Measurements from ENCODE around the gene CLEC1A.
"Not testable (repeated sequence)": the region's sequence is repeated elsewhere in the genome, so short reads cannot be mapped to it uniquely, and the experiment has no call there.

CLEC1A gene

DNA sequence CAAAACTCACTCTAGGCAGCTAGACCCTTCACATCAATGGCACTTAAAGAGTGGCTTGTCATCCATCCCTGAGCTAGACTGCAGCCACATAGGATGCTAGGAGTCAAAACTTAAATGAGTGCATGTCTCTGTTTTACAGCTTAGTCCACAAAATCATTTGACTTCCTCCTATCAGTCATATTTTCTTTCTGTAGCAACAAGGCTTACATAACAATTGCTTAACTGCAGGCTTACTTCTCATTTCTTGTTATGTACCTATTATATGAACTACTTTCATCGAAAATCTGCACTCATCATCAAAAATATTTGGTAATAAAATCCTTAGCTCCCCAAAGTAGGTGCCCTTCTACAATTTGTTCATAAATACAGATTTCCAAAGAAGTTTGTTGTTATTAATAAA, 30.1 kb downstream of the CLEC1A start:
- peak; percentile 61 for DNase-seq
- in situ Hi-C loops (cut with MboI; ENCODE audit: low pct_unique_long_range_greater_than_20kb, low sequenced_read_pairs) = no loop called here

DNA sequence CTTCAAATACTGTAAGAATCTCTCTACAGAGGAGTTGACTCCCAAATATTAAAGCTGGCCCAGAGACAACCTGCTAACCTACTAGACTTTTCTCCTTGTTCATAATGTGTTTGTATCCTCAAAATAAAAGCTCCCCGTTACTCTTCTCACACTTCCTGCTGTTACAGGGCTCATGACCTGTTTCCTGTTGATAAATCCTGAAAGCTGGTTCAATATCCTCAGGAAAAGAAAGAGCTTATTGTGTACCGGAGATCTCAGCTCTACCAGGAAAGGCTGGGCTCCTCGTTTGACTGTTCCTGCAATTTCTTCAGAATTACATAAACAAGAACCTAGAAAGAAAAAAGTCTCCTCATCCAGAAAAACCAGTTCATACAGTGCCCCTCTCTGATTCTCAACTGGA, 30.8 kb downstream of the CLEC1A start:
- in situ Hi-C loops (cut with MboI; ENCODE audit: low pct_unique_long_range_greater_than_20kb, low sequenced_read_pairs) = no loop called here
- peak; percentile 23 for DNase-seq

DNA sequence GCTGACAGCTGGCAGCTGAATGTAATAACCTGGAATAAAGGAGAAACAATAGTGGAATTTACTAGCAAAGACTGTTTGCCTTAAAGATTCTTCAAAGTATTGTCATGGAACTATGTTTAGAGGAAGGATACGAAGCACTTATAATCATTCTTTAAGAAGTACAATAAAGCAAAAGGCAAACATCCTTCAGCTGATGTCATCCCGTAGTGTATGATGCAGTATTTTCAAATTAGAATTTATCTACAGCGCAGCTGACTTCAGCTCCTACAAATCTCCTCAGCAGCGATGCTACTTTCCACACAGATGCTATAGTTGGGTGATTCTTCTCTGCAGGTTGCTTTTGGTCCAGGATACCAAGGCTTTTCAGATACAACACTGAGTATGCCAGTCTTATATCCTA, 31.5 kb downstream of the CLEC1A start:
- DNase-seq = no peak
- in situ Hi-C loops (cut with MboI; ENCODE audit: low pct_unique_long_range_greater_than_20kb, low sequenced_read_pairs) = no loop called here

- DNase-seq = no peak
- in situ Hi-C loops (cut with MboI; ENCODE audit: low pct_unique_long_range_greater_than_20kb, low sequenced_read_pairs) = no loop called here
Measured at GRCh38 chr12:10065241-10065640, 33.5 kb downstream of the CLEC1A start.

- in situ Hi-C loops (cut with MboI; ENCODE audit: low pct_unique_long_range_greater_than_20kb, low sequenced_read_pairs) = no loop called here
- DNase-seq = no peak
Measured at GRCh38 chr12:10058387-10058786, 40.4 kb downstream of the CLEC1A start.

DNA sequence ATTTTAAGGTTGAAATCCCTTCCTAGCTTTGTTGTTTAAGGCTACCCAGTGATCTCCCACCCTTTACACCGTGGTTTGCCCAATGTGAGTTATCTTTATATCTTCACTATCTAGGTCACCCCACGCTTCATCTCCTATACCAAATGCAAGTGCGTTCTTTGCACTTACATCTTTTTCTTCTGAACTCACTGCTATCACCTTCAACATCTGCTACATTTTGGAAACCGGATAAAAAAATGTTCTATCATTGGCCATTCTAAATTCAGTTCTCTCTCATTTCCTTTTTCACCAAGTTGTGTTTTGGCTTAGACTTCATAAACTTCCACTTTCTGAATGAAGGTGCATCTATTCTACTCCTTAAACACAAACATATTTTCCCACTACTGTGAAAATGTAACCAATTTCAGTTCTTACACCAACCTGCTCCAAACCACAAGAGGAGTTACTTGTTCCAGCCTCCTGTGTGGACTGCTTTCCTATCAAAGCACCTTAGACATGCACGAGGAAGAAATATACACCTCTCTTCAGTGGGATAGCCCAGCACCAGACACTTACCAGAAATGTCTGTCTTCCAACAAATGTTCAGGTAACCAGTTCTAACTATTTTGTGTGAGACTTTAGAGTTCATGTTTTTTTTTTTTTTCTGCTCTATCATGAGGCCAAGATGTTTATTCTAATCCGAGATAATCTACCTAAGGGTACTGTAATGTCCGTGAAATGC, 46.4 kb downstream of the CLEC1A start:
- in situ Hi-C loops (cut with MboI; ENCODE audit: low pct_unique_long_range_greater_than_20kb, low sequenced_read_pairs) = no loop called here
- DNase-seq = peak; percentile 5

GRCh38 chr12:10048526-10048925, 50.3 kb downstream of the CLEC1A start:
- no peak for DNase-seq
- in situ Hi-C loops (cut with MboI; ENCODE audit: low pct_unique_long_range_greater_than_20kb, low sequenced_read_pairs) = loop anchor here (25.0 kb wide), 1 partner anchor 89 kb away; the partner anchor contains the start of gene CLEC7A

DNA sequence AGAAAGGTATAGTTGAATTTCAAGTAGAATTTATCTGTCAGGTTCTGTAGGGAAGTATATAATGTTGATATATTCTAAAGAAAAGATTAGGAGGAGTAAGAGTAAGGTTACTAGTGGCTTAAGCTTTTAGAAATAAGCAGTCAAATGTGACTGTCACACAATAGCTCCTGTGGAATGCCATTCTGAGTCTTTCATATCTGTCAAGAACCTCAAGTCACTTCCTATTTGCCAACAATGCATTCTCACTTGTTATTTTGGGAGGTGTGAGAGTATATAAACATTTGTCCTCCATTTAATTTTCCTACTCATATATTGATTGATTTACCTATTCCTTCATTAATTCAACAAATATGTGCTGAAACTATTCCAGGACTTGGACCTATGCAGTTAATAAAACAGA, 56.6 kb downstream of the CLEC1A start:
- no peak for DNase-seq
- in situ Hi-C loops (cut with MboI; ENCODE audit: low pct_unique_long_range_greater_than_20kb, low sequenced_read_pairs) = loop anchor here (25.0 kb wide), 1 partner anchor 95 kb away; the partner anchor contains the start of gene CLEC7A

DNA sequence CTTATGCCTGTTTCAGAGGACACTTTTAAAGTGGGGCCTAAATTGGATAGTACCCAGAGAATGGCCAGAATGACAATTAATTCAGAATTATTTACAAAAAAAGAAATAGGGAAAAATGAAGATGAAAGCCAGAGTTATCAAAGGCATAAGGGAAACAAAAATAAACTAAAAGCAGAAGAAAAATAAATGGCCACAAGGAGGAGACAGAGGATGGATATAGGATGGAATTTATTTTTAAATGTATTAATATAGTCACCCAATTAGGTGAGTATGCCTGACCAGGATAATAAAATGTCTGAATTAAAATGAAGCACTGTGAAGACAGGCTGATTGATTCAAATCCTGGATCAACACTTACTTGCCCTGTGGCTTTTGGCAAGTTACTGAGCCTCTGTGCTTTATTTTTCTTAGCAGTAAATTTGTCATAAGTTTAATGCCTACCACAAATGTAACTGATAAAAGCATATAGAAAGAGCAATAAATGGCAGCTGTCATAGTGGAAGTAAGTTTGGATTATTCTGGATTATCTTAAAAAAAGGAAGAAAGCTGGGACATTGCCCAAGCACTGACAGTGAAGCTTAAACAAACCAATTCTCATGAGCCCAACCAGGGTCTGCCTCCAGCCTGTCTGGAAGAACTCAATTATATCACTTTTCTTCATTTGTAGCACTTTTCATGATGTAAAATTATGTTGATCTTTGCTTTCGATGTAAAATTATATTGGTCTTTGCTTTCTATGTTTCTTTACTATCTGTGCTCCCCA, 64.8 kb downstream of the CLEC1A start:
- DNase-seq = peak; percentile 59
- in situ Hi-C loops (cut with MboI; ENCODE audit: low pct_unique_long_range_greater_than_20kb, low sequenced_read_pairs) = loop anchor here (25.0 kb wide), 1 partner anchor 103 kb away; the partner anchor contains the start of gene CLEC7A

DNA sequence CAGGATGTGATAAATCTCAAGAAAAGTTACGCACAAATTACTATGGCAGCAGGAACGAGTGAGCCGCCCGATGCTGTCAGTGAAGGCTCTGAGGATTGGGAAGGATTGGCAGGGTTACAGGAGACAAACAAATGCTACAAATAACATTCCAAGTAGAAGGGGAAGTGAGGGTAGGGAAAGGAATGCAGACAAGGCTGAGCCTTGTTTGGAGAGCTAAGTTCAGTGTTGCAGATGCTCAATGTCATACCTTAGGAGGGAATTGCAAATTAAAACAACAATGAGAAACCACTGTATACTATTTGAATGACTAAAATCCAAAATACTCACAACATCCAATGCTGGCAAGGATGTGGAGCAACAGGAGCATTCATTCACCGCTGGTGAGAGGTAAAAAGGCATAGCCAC, 67.0 kb downstream of the CLEC1A start:
- no peak for DNase-seq
- in situ Hi-C loops (cut with MboI; ENCODE audit: low pct_unique_long_range_greater_than_20kb, low sequenced_read_pairs) = loop anchor here (25.0 kb wide), 1 partner anchor 106 kb away; the partner anchor contains the start of gene CLEC7A

- in situ Hi-C loops (cut with MboI; ENCODE audit: low pct_unique_long_range_greater_than_20kb, low sequenced_read_pairs) = loop anchor here (25.0 kb wide), 1 partner anchor 106 kb away; the partner anchor contains the start of gene CLEC7A
- no peak for DNase-seq
Measured at GRCh38 chr12:10031321-10031720, 67.5 kb downstream of the CLEC1A start.

DNA sequence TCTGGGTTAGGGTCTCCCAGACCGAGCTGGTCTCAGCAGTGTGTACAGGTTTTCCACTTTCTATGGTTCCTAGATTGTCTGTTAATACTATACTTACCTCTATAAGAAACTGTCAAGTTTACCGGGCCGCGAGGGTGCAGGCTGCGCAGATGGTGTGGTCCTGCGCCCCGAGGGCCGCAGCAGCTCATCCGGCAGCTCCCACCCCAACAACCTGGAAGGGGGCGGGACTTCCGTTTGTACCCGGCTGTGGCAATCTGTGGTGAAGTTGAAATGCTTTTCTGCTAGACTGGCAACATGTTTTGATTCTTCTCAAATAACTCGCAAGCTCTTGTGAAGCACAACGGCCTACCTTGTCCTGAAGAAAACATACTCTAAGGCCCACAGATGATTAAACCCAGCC, 68.3 kb downstream of the CLEC1A start, which contains the start of gene CLEC9A:
Gene CLEC9A (plus strand): TSS at position 237 of the 400 bp plus-strand sequence. CDS start 22,006 bp downstream, outside the sequence.
- no peak for DNase-seq
- in situ Hi-C loops (cut with MboI; ENCODE audit: low pct_unique_long_range_greater_than_20kb, low sequenced_read_pairs) = loop anchor here (25.0 kb wide), 1 partner anchor 107 kb away; the partner anchor contains the start of gene CLEC7A

DNA sequence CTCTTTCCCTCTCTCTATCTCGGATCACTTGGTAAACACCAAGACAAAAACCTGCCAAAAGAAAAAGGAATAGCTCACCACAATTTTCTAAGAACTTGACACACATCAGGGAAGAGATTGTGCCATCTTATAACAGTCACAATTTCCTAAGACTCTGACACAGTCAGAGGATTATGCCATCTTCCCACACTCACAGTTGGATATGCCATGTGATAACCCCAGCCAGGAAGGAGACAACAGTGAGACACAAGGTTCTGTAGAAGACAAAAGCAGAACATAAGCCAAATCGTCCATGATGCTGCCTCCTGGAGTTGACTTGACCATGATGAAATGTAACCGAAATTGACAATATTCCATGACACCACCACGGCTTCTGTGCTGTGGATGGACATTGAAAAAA, 71.1 kb downstream of the CLEC1A start:
- in situ Hi-C loops (cut with MboI; ENCODE audit: low pct_unique_long_range_greater_than_20kb, low sequenced_read_pairs) = loop anchor here (25.0 kb wide), 1 partner anchor 110 kb away; the partner anchor contains the start of gene CLEC7A
- DNase-seq = peak; percentile 60

GRCh38 chr12:10027311-10027710, 71.5 kb downstream of the CLEC1A start:
- DNase-seq = peak; percentile 17
- in situ Hi-C loops (cut with MboI; ENCODE audit: low pct_unique_long_range_greater_than_20kb, low sequenced_read_pairs) = loop anchor here (25.0 kb wide), 1 partner anchor 110 kb away; the partner anchor contains the start of gene CLEC7A

GRCh38 chr12:10026666-10027065, 72.1 kb downstream of the CLEC1A start:
- DNase-seq = not testable (repeated sequence)
- in situ Hi-C loops (cut with MboI; ENCODE audit: low pct_unique_long_range_greater_than_20kb, low sequenced_read_pairs) = loop anchor here (25.0 kb wide), 1 partner anchor 111 kb away; the partner anchor contains the start of gene CLEC7A

DNA sequence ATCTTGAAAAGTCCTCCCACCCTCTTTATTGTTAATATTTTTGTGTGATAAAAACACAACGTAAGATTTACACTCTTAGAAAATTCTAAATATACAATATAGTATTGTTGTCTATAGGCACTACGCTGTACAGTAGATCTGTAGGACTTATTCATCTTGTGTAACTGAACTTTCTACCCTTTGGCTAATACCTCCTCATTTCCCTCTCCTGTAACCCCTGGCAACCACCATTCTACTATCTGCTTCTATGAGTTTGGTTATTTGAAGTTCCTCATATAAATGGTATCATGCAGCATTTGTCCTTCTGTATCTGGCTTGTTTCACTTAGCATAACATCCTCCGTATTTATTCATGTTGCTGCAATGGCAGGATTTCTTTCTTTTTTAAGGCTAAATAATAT, 73.5 kb downstream of the CLEC1A start:
- no peak for DNase-seq
- in situ Hi-C loops (cut with MboI; ENCODE audit: low pct_unique_long_range_greater_than_20kb, low sequenced_read_pairs) = loop anchor here (25.0 kb wide), 1 partner anchor 112 kb away; the partner anchor contains the start of gene CLEC7A

DNA sequence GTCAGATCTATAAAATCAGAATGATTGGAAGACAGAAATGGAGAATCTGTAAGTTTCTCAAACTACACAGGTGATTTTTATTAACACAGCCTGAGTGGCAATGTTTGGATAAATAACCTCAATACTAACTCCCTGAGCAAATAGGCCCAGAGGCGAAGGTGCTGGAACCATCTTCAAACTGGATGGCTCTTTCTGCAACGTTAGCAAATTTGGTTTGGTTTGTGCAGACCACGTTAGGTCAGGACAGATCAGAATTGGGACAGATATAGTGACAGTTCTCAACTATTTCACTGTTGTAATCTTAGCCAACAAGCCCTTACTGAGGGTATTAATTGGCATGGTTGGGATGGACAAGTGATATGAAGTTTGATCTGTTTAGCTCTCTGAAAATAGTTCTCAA, 77.4 kb downstream of the CLEC1A start:
- in situ Hi-C loops (cut with MboI; ENCODE audit: low pct_unique_long_range_greater_than_20kb, low sequenced_read_pairs) = no loop called here
- no peak for DNase-seq
